Activated T-cell treated with anti-CD3 and anti-CD28 coated beads, Interleukin-2, amount 50 U/mL, for 4 hours (primary cell): ENCODE data around the gene TRAK1. TPM values are rescaled to one million over a fixed set of nuclear protein-coding genes. Genes with fewer than 3 reads are reported as not detected.

Experiments
- ATAC-seq, 2 donors: fragments of 200-7000 bp; cut with Tn5 transposase; one replicate each; pipeline ENCODE4 v1.10.0; 2021
- DNase-seq: peaks from one replicate; pipeline ENCODE4 v3.0.0-alpha.2; 2020
- H3K27me3 Mint-ChIP-seq: one replicate; pipeline ENCODE4 v1.8.0; 2021; ENCODE audit warnings: low read depth, mixed read lengths
- H3K36me3 Mint-ChIP-seq: one replicate; pipeline ENCODE4 v1.8.0; 2022; ENCODE audit warnings: mixed read lengths; ENCODE audit not compliant: insufficient read depth
- H3K4me1 Mint-ChIP-seq: one replicate; pipeline ENCODE4 v1.8.0; 2021; ENCODE audit warnings: low read depth, mixed read lengths
- H3K4me3 Mint-ChIP-seq: one replicate; pipeline ENCODE4 v1.8.0; 2021; ENCODE audit warnings: mild to moderate bottlenecking, moderate library complexity, mixed read lengths
- H3K9me3 Mint-ChIP-seq: one replicate; pipeline ENCODE4 v1.8.0; 2021; ENCODE audit warnings: mixed read lengths
- total RNA-seq, 3 donors: library from RNA; stranded (reverse); gene quantifications; one replicate each; pipeline ENCODE4 v1.2.1, GENCODE V29; 2021

TRAK1 gene
- total RNA-seq, 3 donors from 2014 or later, result 17.2 to 22.3 (median 22.2) TPM

- Mint-ChIP-seq H3K4me3 (no peak overlapping the region), H3K27me3 (no peaks in the 10 kb centered on the region), H3K9me3 (no peaks in the 10 kb centered on the region), H3K4me1 (peaks cover 15% of the 10 kb centered on the region), H3K36me3 (peaks cover 23% of the 10 kb centered on the region)
- DNase-seq (peak; percentile 70), ATAC-seq (peak; percentile 50 to 62)
These were observed 99.7 kb downstream of the TRAK1 start for GRCh38 chr3:42190701-42191442.

DNA sequence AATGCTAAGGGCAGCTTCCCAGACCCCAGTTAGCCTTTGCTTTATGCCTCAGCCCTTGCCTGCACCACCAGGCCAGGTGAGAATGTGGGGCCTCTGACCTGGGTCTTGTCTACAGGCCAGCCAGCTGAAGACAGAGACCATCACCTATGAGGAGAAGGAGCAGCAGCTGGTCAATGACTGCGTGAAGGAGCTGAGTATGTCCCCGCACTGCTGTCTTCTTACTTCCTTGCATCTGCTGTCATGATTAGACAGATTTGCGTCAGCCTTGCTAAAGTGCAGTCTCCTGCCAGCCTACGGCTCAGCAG, 100.2 kb downstream of the TRAK1 start:
- no peak for ATAC-seq
- no peaks in the 10 kb centered on the region for H3K9me3 Mint-ChIP-seq

GRCh38 chr3:42192334-42193200, 101.4 kb downstream of the TRAK1 start:
- H3K4me3 Mint-ChIP-seq, result no peak overlapping the region

More for the DNA sequence above, 100.2 kb downstream of the TRAK1 start:
- no peak overlapping the region for H3K4me3 Mint-ChIP-seq
- no peak for DNase-seq
- H3K27me3 Mint-ChIP-seq, result no peaks in the 10 kb centered on the region
- H3K36me3 Mint-ChIP-seq, result peaks cover 23% of the 10 kb centered on the region
- peaks cover 15% of the 10 kb centered on the region for H3K4me1 Mint-ChIP-seq

DNA sequence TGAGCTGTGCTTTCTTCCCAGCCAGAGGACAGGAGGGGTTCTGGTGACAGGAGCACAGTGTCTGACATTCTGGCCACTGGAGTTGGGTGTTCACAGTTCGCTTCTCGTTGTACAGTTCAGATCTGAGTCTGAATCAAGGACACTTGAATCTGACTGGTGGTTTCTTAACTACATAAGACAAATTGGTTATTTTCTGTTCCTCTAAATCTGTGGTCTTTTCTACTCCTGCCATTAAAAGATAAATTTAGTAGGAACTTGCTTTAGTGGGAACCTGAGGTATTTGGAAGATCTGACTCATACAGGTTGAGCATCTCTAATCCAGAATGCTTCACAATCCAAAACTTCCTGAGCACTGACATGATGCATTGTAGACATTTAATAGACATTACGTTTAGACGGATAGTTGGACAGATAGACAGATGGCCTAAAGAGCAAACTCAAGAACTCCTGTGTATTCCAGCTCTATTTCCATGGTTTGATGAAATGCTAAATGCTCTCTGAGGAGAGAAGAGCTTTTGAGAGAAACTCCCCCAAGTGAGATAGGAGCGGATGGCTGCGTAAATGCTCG, 103.9 kb downstream of the TRAK1 start:
- no peak for ATAC-seq
- no peak for DNase-seq
- H3K4me3 Mint-ChIP-seq, result no peak overlapping the region
- H3K4me1 Mint-ChIP-seq, result peaks cover 15% of the 10 kb centered on the region
- no peaks in the 10 kb centered on the region for H3K27me3 Mint-ChIP-seq
- no peaks in the 10 kb centered on the region for H3K9me3 Mint-ChIP-seq
- H3K36me3 Mint-ChIP-seq, result peaks cover 24% of the 10 kb centered on the region

More at GRCh38 chr3:42192334-42193200, 101.4 kb downstream of the TRAK1 start:
- ATAC-seq (no peak), DNase-seq (no peak)
- Mint-ChIP-seq H3K9me3 (no peaks in the 10 kb centered on the region), H3K36me3 (peaks cover 23% of the 10 kb centered on the region), H3K27me3 (no peaks in the 10 kb centered on the region), H3K4me1 (peaks cover 15% of the 10 kb centered on the region)

DNA sequence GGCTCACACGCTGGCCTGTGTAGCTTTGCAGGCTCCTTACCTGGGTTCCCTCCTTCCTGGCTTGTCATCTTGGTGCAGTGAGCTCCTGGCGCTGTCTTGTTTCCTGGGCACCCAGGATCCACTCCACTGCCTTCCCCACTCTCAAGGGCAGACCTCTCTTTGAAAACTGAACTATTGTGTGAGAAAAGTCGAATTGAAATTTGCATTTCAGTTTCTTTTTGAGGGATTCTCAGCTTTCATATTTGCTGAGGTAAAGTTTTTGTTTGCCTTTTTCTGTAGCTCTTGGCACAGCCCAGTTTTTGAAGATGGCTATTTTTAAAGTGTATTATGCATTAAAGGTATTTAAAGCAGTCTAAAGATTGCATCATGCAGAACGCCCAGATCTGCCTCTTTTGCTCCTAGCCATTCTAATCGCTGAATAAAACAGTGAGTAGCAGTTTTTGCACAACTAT, 104.7 kb downstream of the TRAK1 start:
- peaks cover 12% of the 10 kb centered on the region for H3K4me1 Mint-ChIP-seq
- peaks cover 28% of the 10 kb centered on the region for H3K36me3 Mint-ChIP-seq
- no peak overlapping the region for H3K4me3 Mint-ChIP-seq
- no peaks in the 10 kb centered on the region for H3K9me3 Mint-ChIP-seq
- no peaks in the 10 kb centered on the region for H3K27me3 Mint-ChIP-seq
- no peak for DNase-seq
- no peak for ATAC-seq

DNA sequence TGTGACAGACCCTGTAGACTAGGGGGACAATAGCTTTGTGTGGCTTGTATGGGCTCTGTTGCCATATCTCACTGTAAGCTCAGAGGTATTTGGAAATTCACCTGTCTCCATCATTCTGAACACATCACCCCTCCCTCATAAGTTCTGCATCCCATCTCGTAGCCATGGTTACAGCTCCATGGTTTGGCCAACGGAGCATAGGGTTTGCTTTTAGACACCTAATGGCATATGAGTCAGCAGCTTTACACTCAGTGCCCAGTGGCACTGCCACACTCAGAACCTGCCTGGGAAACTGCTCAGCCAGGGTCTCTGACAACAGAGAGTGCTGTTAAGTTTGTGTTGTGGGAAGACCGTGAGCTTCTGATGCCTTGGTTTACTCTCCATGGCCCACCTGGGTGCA, 107.6 kb downstream of the TRAK1 start:
- Mint-ChIP-seq H3K27me3 (no peaks in the 10 kb centered on the region), H3K9me3 (no peaks in the 10 kb centered on the region)
- ATAC-seq, result no peak

DNA sequence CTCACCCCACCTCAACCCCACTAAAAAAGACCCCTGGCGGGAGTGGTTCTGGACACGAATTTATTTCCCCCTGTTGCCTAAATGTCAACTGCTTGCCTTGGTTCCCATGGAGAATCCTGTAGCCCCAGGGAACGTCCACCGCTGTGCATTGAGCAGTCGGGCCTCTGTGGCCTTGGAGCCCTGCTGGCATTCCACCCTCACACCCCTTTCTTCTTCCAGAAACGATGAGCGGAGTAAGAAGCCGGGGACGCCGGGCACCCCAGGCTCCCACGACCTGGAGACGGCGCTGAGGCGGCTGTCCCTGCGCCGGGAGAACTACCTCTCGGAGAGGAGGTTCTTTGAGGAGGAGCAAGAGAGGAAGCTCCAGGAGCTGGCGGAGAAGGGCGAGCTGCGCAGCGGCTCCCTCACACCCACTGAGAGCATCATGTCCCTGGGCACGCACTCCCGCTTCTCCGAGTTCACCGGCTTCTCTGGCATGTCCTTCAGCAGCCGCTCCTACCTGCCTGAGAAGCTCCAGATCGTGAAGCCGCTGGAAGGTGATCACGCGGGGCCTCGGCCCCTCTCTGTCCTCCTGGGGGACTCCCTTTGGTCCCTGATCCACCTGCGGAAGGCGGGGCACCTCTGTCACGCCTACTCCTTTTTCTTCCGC, 111.2 kb downstream of the TRAK1 start:
- H3K4me3 Mint-ChIP-seq, result no peak overlapping the region
- H3K36me3 Mint-ChIP-seq, result peaks cover 37% of the 10 kb centered on the region
- DNase-seq (no peak), ATAC-seq (no peak)
- H3K9me3 Mint-ChIP-seq, result no peaks in the 10 kb centered on the region
- no peaks in the 10 kb centered on the region for H3K27me3 Mint-ChIP-seq
- no peaks in the 10 kb centered on the region for H3K4me1 Mint-ChIP-seq

More for the DNA sequence above, 107.6 kb downstream of the TRAK1 start:
- Mint-ChIP-seq H3K4me3 (no peak overlapping the region), H3K36me3 (peaks cover 42% of the 10 kb centered on the region), H3K4me1 (no peaks in the 10 kb centered on the region)
- DNase-seq, result no peak

DNA sequence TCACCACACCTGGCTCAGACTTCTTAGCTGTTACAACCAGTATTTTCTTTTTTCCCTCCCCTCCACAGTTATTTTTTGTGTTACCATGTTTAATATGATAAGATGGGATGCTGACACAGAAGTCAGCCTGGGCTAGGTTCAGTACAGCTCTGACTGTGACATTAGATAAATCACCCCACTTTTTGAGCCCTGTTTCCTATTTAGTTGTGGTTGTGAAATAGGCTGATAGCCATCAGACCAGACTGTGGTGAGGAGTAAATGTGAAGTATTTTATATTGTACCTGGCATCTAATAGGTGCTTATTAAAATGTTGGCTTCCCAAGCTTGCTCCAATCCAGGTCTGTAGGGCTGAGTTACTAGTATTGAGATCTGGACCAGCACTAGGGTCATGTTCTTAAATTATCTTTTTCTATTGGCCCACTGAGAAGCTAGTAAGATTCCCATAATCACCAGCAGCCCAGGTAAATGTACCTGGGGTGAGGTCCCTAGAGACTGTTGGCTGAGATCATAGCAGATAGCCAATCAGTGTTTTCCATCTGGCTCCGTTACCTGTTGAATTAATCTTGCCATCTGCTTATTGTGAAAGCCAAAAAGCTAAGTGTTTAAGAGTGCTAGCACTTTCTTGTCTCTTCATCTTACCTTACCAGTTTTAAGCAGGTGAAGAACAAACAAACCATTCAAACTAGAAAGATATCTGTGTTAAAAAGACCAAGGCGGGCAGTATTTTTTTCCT, 113.9 kb downstream of the TRAK1 start:
- Mint-ChIP-seq H3K4me3 (no peak overlapping the region), H3K4me1 (no peaks in the 10 kb centered on the region), H3K36me3 (peaks cover 48% of the 10 kb centered on the region), H3K27me3 (no peaks in the 10 kb centered on the region), H3K9me3 (no peaks in the 10 kb centered on the region)
- DNase-seq, result no peak
- ATAC-seq, result no peak

DNA sequence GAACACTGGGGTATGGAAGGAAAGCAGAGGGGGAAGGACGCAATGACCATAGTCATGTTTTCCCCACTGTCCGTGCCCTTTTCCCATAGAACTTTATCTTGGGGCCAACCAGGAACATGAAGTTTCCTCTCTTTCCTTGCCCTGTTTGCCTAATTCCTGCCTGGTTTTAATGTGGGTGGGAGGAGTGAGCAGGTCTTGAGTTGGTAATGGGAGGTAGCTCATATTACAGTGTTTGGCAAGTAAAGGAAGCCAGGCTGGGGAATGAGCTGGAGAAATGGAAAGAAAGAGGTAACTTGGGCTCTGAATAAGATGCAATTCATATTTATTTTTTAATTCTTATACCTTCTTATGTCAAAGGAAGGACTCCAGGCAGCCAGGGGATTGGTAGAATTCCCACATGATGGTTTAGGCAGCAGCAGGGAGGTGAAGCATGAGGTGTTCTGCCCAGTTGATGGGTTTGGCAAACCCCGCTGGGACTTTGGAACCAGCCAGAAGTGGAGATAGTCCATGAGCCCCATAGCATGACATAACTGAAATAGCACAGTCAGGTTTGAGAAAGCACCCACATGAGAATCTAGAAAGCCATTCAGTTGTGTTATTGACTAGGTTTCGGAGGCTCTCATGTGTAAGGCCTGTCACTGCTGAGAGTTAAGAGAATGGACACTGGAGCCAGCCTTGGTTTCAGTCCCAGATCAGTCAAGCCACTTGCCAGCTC, 114.8 kb downstream of the TRAK1 start:
- no peaks in the 10 kb centered on the region for H3K4me1 Mint-ChIP-seq
- no peak for ATAC-seq
- H3K9me3 Mint-ChIP-seq, result no peaks in the 10 kb centered on the region
- peaks cover 50% of the 10 kb centered on the region for H3K36me3 Mint-ChIP-seq
- H3K27me3 Mint-ChIP-seq, result no peaks in the 10 kb centered on the region
- no peak for DNase-seq
- no peak overlapping the region for H3K4me3 Mint-ChIP-seq

- H3K4me3 Mint-ChIP-seq, result no peak overlapping the region
- no peak for ATAC-seq
- peaks cover 27% of the 10 kb centered on the region for H3K4me1 Mint-ChIP-seq
- DNase-seq, result no peak
- no peaks in the 10 kb centered on the region for H3K27me3 Mint-ChIP-seq
- H3K9me3 Mint-ChIP-seq, result no peaks in the 10 kb centered on the region
- peaks cover 34% of the 10 kb centered on the region for H3K36me3 Mint-ChIP-seq
These were observed 118.8 kb downstream of the TRAK1 start for GRCh38 chr3:42209917-42210316.

DNA sequence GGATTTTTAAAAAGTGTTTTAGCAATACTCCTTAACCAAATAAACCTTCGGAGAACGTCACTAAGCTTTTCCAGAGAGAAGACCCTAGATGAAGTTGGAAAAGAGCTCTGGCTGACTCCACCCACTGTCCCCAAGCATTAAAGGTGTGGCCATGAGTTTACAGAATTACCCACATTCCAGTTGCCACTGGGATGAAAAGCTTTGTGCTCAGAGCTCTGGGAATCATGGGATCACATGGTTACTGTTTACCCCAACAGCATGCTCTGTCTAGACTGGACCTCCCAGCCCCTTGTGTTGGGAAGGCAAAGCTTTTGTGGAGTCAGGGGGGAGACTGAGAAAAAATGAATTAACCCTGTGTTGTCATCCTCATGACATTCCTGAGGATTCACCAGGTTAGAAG, 119.6 kb downstream of the TRAK1 start:
- Mint-ChIP-seq H3K4me3 (no peak overlapping the region), H3K27me3 (no peaks in the 10 kb centered on the region), H3K4me1 (peaks cover 34% of the 10 kb centered on the region), H3K9me3 (no peaks in the 10 kb centered on the region), H3K36me3 (peaks cover 32% of the 10 kb centered on the region)
- DNase-seq, result no peak
- no peak for ATAC-seq

DNA sequence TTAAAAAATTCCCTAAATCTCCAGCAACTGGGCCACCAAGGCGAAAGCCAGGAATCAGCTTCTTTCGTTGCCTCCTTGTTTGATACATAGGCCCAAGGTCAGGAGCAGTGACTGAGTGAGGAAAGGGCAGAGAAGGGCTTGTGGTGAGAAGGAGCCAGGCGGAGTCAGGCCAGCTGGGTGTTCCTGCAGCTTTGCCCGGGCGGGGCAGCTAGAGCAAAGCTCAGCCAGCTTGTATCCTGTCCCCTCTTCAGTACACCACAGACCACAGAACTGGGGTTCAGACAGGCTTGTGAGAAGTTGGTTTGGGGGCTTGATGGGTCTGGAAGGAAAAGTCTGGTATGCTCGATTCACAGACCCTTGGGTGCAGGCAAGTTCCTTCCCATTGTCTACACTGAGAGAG, 122.3 kb downstream of the TRAK1 start:
- Mint-ChIP-seq H3K36me3 (peaks cover 28% of the 10 kb centered on the region), H3K4me1 (peaks cover 58% of the 10 kb centered on the region), H3K27me3 (no peaks in the 10 kb centered on the region), H3K9me3 (no peaks in the 10 kb centered on the region), H3K4me3 (no peak overlapping the region)
- ATAC-seq, result peak in 1 of 2 donors; percentile 34
- no peak for DNase-seq

DNA sequence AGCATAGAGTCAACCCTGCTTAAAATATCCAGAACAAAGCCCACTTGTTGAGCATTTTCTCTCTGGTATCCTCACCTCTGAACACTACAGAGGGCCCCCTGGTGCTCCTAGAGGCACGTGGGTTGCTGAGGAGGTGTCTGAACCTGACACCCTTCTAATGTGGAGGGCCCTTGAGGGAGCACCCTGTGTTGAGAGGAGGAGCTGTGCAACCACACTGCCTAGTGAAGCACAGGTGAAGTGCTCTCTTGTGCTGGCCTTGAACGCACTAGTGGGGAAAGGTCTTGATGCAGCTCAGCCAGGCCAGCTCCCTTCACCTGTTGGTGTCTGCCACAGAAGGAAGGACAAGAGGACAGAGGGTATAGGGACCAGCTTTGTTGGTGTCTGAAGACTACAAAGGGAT, 122.9 kb downstream of the TRAK1 start:
- Mint-ChIP-seq H3K4me3 (no peak overlapping the region), H3K36me3 (peaks cover 22% of the 10 kb centered on the region), H3K4me1 (peaks cover 59% of the 10 kb centered on the region), H3K27me3 (no peaks in the 10 kb centered on the region), H3K9me3 (no peaks in the 10 kb centered on the region)
- DNase-seq (no peak), ATAC-seq (peak; percentile 19 to 50)
